NAMALWA (cell line): ENCODE data around the gene CLCN3.
A peak's percentile ranks its signal among the peaks of the same experiment; 100 is the strongest.
"Not testable (repeated sequence)": the region's sequence is repeated elsewhere in the genome, so short reads cannot be mapped to it uniquely, and the experiment has no call there.

ENCODE experiments used
- DNase-seq: peaks from one replicate; pipeline ENCODE4 v3.0.0-alpha.2; 2015; ENCODE audit warnings: low spot score

Gene CLCN3

GRCh38 chr4:169707958-169708643, 87.7 kb downstream of the CLCN3 start:
- no peak for DNase-seq

- DNase-seq = no peak
Measured at GRCh38 chr4:169715826-169716225, 95.4 kb downstream of the CLCN3 start.

DNA sequence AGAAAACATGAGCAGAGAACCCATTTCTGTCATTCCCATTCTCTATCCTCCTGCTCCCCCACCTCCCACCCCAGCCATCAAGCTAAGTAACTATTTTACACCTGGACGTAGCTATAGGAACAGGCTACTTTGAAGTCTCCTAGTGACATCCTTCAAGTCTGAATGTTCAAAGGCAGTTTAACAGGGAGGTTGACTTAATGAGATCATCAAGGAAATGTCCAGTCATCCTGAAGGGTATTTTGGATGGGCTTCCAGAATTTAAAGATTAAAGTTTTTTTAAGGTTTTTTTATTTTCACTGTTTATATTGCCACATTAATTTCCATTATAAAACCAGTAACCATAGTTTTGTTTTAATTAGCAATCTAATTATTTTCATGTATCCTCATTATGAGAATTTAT, 96.3 kb downstream of the CLCN3 start:
- no peak for DNase-seq

- DNase-seq = no peak
Measured at GRCh38 chr4:169720529-169720928, 100.2 kb downstream of the CLCN3 start.

DNA sequence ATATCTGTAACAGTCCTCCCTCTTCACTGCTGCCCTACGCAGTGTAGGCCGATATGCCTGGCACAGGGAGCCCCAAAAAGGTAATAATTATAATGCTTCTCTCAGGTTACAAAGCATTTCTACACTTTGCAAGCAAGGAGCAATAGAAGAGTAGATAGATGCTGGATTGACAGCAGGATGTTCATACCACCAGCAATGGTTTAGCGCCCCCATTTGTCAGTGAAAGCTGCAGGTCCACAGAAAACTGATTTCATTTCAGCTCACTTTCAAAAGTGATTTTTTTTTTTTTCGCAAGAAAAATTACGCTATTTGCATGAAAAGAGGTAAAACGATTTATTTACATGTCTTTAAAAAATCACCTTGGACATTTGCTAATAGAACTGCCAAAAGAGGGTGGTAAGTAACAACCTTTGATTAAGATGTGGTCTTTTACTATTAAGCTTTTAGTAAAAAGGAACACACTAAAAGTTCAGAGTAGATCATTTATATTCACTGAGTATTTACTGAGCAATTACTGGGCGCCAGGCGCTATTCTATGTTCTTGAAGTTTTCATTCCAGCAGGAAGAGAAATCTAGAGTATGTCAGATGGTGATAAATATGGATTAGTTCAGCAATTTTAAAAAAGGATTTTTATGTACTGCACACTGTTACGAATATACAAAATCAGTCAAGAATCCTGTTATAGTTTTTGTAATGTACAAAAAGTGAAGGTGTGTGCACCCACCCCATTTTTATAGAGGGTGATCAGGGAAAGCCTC, 103.0 kb downstream of the CLCN3 start:
- DNase-seq = peak; percentile 40

- DNase-seq = no peak
Measured at GRCh38 chr4:169724260-169724659, 103.9 kb downstream of the CLCN3 start.

- DNase-seq = no peak
Measured at GRCh38 chr4:169727616-169728015, 107.2 kb downstream of the CLCN3 start.

GRCh38 chr4:169730564-169730963, 110.2 kb downstream of the CLCN3 start:
- DNase-seq = no peak

DNA sequence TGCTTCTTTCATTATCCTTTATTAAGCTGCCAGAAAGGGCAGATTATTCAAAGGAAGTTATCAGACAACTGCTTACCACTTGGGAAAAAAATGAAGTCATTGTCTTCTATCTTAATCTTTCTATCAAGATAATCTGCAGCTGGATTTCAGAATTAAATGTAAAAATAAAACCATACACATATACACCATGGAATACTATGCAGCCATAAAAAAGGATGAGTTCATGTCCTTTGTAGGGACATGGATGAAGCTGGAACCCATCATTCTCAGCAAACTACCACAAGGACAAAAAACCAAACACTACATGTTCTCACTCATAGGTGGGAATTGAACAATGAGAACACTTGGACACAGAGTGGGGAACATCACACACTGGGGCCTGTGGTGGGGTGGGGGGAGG, 118.2 kb downstream of the CLCN3 start:
- DNase-seq = not testable (repeated sequence)

DNA sequence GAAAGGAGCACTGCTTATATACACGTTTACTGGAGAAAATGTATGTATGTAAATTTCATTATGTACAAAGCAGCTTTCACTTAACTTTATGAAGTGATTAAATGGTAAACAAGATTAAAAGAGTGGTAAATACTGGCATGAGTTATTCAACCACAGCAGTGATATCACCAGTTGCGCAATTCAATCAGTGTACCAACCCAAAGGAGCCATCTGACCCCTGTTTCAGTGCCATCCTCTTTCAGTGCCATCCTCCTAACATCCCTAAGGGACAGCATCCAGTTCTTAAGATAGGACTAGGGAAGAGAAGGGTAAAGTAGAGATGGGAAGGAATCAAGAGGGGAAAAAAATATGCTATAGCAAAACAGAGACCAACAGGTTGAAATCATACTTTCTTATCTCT, 121.2 kb downstream of the CLCN3 start:
- DNase-seq = no peak

DNA sequence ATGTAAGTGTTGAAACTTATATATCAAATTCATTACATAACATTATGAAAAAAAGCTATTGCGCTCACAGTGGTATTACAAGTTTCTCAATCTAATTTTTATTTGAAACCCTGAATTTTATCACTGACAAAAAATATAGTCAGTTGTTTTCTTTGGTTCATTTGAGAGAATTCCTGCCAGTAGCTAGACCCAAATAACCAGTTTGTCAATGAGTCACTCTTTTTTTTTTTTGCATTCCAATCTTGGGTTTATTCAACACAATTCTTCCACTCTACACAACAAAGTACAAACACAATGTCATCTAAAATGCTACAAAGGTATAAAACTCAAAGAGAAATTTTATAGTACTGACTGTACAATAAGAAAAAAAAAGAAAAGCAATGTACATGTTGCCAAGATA, 124.2 kb downstream of the CLCN3 start:
- DNase-seq = no peak

DNA sequence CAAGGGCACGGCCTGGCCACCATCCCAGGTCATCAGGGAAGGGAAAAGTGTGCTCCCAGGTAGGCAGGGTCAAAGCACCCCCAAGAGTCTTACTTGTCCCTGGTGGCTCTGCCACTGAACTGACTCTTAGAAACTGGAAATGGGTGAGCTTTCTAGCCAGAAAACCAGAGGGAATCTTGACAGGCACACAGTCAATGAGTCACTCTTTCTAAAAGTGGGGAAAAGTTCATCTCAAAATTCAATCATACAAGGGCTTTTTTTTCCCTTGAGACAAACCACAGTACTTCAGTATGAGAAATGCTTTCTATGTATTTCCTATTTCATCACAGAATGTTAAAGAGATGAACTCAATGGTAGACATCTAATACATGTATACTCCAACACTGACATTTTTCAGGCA, 124.9 kb downstream of the CLCN3 start:
- no peak for DNase-seq

DNA sequence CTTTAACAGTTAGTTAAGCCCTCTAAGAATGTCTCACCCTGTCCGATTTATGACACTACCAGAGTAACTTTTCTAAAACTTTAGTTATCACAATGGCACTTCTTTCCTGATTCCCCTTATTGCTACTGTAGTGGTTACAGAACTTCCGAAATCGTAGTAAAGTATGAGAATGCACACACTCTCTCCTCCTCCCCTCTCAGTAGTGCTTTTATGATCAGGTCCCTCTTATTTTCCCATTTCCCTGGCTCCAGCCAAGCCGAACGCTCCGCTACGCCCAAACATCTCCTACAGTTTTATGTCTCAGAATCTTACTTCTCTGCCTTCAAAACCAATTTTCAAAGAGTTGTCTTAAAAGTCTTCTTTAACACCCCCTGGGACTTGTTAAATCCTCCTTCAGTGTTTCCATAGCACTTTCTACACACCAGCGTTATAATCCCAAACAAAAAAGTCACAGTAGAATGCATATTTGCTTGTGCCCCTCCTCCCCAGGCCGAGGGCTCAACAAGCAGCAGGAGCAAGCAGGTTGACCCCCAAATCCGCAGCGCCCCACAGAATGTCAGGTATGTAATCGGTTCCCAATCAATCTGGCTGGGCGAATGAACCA, 136.7 kb downstream of the CLCN3 start:
- DNase-seq = peak; percentile 20

DNA sequence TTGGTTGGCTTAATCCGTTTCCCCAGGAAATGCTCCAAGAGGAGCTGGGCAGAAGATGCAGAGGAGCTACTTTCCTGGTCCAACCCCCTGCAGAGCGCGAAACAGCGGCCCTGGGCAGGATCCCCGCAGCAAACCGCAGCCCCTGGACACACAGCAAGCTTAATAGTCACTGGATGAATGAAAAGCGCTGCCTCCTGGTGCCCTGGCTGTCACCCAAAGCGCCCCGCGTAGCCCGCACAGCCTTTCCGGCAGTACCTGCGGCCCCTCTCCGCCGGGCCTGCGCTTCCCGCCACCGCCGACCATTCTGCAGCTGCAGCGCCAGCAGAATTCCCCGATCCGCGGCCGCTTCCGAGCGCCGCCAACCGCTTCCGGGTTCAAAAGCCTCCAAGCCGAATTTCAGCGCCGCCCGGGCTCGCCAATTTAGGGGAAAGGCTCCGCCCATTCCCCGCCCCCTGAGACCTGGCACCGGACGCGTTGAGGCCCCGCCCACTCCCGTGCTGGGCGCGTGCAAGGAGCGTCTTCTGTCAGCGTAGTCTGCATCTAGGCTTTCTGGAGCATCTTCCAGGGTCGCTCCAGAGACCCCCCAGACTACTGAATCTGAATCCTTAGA, 137.3 kb downstream of the CLCN3 start, which contains the start of gene HPF1:
Gene HPF1 (minus strand): TSS at position 370 of the 610 bp plus-strand sequence. CDS start 67 bp downstream, at position 303.
- DNase-seq = peak; percentile 93

DNA sequence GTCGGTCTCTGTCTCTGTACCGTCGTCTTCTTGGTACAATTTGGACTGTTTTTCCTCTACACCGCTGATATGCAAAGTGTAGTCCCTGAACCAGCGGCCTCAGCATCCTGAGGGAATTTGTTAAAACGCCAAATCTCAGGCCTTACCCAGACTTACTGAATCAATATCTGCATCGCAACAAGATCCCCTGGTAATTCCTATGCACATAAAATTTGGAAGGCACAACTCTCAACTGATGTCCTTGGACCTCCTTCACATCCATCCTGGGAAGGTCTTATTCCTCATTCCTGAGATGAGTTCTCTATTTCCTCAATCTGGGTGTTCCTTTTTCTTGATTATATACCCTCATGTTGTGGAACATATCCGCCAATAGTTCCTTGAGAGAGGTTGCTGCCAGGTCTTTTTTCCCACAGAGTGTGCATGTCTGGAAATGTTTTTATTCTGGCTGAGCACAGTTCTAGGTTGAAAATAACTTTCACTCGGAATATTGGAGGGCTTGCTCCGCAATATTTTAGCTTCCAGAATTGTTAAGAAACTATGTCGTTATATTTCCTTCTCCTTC, 138.1 kb downstream of the CLCN3 start:
- no peak for DNase-seq

GRCh38 chr4:169761846-169762245, 141.5 kb downstream of the CLCN3 start:
- no peak for DNase-seq

DNA sequence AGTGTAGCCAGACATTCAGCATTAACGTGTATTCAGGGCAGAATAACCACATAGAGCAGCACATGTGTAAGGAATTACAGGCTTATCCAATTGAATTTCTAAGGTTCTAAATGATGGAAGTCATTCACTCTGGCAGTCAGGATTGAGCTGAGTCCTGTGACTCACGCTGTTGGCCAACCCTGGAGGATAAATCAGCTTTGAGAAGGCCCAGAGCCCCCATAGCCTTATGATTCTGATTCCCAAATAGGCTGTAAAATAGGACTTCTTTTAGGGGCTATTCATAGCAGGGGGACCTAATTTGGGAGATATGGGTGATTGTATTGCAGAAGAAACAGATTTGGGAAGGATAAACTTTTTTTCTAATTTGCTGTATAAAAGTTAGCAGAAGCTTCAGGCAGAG, 145.5 kb downstream of the CLCN3 start:
- DNase-seq = no peak

DNA sequence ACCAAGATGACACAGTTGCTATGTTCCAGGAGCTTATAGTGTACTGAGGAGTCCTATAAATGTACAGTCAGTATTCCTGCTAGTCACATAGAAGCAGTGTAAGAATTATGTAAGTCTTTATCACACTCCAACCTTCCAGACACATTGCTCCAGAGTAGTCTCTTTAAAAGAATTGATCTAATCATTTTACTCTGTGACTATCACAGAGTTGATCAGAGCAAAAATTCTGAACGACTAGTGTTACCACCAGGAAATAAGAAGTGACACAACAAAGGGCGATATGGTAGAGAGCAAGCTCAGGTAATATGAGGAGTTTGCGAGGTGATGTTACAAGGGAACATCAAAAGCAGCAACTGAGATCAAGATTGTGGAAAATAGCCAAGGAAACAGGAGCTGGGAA, 146.4 kb downstream of the CLCN3 start:
- DNase-seq = no peak

- DNase-seq = no peak
Measured at GRCh38 chr4:169768385-169768784, 148.0 kb downstream of the CLCN3 start.

GRCh38 chr4:169770416-169770815, 150.0 kb downstream of the CLCN3 start:
- DNase-seq = no peak

DNA sequence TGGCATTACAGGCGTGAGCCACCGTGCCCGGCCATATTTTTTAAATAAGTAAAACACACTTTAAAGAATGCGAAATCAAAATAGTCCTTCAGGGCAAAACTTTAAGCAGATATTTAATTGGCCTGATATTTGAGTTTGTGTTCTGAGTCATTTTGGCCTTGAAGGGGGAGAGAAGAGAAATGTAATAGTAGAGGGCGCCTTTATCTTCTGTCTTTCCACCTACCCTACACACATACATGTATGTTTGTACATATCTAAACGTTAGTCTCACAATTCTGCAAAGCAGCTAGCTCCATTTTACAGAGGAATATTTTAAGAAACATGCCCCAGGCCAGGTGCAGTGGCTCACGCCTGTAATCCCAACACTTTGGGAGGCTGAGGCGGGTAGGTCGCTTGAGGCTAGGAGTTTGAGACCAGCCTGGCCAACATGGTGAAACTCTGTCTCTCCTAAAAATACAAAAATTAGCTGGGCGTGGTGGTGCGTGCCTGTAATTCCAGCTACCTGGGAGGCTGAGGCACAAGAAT, 151.2 kb downstream of the CLCN3 start:
- not testable (repeated sequence) for DNase-seq
